Fibroblast of villous mesenchyme (primary cell): ENCODE data around the gene ZP1. TPM values are rescaled to one million over a fixed set of nuclear protein-coding genes. Genes with fewer than 3 reads are reported as not detected.

Source experiments
- DNase-seq: peaks from one replicate; pipeline ENCODE4 v3.0.0-alpha.2; 2010; ENCODE audit warnings: low read depth
- H3K4me3 ChIP-seq: 2 replicates; pipeline ENCODE4 v1.5.1; 2011; ENCODE audit warnings: low read depth, mild to moderate bottlenecking, low read length
- total RNA-seq: library from RNA; depleted of rRNA; stranded (reverse); fragments of >200 nt; gene quantifications from 2 replicates; pipeline ENCODE4 v1.2.3, GENCODE V29; 2012
- TF ChIP-seq, protein P1 (sequence below): IDR thresholded peaks from 2 replicates; pipeline ENCODE4 v1.5.1; 2012; ENCODE audit warnings: low read depth, mild to moderate bottlenecking, low read length; ENCODE audit not compliant: insufficient read depth

The ZP1 gene
- total RNA-seq, 1 donor = not detected

DNA sequence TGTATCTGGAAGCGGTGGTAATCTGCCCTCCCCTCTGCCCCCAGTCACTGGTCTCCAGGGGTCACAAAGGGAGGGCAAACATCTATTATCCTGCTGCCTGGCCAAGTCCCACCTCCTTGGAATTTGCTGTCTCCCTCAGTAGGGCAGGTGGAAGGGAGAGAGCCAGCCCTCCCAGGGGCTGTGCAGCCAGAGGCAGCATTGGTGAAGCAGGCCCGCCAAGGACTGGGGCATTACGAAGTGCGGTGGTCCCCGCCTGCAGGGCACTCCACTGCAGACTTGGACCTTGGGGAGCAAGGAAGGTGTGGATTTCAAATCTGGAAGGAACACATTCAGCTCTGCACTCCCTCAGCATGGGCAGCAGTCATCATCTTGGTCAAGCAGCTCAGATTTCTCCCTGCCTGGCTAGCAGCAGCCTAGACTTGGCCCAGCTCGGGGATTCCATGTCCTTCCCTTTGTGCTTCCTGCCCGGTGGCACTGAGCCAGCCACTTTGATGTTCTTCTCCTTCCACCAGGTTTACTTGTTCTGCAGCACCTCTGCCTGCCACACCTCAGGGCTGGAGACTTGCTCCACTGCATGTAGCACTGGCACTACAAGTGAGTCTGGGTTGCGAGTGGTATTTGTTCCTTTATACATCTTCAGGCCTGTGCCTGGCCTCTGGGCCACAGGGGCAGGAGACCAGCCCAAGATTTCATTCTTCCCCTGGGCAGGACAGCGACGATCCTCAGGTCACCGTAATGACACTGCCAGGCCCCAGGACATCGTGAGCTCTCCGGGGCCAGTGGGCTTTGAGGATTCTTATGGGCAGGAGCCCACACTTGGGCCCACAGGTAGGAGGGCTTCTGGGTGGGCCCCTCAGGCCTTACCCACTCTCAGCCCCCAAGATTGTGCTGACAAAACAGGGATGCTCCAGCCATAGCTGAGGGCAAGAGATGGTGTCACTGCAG is 7.4 kb downstream of the ZP1 start:
- TF ChIP-seq, protein P1, sequence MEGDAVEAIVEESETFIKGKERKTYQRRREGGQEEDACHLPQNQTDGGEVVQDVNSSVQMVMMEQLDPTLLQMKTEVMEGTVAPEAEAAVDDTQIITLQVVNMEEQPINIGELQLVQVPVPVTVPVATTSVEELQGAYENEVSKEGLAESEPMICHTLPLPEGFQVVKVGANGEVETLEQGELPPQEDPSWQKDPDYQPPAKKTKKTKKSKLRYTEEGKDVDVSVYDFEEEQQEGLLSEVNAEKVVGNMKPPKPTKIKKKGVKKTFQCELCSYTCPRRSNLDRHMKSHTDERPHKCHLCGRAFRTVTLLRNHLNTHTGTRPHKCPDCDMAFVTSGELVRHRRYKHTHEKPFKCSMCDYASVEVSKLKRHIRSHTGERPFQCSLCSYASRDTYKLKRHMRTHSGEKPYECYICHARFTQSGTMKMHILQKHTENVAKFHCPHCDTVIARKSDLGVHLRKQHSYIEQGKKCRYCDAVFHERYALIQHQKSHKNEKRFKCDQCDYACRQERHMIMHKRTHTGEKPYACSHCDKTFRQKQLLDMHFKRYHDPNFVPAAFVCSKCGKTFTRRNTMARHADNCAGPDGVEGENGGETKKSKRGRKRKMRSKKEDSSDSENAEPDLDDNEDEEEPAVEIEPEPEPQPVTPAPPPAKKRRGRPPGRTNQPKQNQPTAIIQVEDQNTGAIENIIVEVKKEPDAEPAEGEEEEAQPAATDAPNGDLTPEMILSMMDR = no peak
- no peak for DNase-seq
- H3K4me3 ChIP-seq = no peak overlapping the region

DNA sequence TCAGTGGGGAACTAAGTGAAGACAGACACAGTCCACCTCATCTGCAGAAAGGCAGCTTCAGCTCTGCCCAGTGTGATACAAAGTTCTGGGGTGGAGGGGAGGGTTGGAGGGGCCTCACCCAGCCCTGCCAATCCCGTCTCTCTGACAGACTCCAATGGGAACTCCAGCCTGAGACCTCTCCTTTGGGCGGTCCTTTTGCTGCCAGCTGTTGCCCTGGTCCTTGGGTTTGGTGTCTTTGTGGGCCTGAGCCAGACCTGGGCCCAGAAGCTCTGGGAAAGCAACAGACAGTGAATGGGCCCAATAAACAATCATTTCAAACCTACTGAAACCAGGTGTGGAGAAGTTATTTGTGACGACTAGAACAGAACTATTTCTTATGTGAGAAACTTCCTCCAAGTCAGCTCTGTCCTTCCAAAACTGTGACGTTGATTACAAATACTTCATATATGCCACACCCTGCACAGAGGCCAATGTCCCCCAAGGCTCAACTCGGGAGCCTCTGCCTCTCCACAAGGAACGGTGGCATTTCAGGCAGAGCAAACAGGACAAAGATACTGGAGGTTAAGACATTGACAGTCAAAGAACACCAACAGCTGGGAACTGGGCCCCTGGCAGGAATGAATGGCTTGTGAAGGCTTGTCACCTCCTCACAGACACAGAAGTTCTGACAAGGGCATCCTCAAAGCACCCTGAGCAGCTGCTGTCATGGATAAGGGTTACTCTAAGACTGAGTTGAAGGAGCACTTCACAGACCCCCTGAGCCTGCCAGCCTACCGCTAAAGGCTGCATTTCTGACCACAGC is 8.2 kb downstream of the ZP1 start:
- no peak for DNase-seq
- TF ChIP-seq, protein P1 = no peak
- no peak overlapping the region for H3K4me3 ChIP-seq

DNA sequence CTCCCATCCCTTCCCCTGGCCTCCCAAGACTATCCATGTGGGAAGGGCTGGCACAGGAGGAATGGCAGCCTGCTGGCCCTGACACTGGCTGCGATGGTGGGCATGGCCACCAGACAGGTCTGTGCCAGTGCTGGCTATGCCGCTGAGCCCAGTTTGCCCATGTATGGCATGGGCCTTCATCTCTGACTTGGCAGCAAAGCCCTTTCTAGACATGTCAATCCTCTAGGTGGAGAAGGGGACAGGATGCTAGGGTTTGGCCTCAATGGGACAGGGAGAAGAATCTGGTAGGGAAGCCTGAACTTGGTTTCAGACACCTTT is 8.8 kb downstream of the ZP1 start:
- DNase-seq = no peak
- H3K4me3 ChIP-seq = no peak overlapping the region
- TF ChIP-seq, protein P1 = no peak

DNA sequence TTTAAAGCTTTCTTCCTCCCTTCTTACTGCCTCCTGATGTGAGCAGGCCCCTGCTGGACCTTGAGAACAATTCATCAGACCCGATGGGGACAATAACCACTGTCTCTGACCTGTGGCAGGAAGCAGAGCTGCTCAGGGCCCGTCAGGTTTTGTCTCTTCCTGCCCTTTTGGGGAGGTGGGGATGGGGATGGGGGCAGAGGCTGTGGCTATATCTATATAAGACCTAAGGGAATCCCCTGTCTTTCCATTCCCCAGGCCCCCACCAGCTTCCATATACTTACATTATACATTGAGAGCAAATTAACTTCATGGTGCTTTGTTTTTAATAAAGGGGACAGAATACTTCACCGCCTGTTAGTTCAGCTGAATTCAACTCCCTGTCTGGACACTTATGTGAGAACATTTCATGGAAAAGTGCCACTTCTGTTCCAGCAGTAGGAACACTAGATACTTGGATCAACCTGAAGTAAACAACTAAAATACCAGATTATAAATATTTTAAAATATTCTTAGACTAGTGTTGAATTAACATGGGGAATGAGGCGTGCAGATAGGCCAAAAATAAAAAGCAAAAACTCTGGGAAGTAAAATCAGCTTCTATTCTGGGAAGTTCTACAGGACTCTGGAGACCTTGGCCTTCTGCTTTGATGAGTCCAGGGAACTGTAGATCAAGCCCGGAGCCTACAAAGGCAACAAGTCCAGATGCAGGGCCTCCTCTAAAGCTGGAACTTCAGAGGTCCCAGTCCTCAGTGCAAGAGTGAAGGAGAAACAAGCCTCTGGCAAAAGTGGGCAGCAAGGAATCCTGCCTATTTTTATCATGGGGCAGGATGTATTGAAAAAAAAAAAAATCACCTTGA is 11.1 kb downstream of the ZP1 start:
- no peak overlapping the region for H3K4me3 ChIP-seq
- no peak for DNase-seq
- TF ChIP-seq, protein P1 = no peak

DNA sequence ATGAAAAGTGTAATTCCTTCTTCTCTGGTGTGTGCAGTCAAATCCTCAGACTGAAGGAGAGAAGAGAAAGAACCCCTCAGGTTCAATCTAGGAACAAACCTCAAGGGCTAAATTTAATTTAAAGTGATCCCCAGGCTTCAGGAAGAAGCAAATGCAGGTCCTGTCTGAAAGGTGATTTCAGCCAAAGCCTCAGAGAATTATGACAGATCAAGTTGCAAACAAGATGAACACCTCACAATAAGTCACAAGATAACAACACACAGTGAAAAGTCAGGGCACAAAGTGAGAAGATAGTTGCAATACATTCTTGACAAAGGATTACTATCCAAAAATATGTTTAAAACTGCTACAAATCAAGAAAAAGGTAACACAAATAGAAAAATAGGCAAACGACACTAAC is 11.8 kb downstream of the ZP1 start:
- TF ChIP-seq, protein P1 = no peak
- no peak for DNase-seq
- H3K4me3 ChIP-seq = no peak overlapping the region

DNA sequence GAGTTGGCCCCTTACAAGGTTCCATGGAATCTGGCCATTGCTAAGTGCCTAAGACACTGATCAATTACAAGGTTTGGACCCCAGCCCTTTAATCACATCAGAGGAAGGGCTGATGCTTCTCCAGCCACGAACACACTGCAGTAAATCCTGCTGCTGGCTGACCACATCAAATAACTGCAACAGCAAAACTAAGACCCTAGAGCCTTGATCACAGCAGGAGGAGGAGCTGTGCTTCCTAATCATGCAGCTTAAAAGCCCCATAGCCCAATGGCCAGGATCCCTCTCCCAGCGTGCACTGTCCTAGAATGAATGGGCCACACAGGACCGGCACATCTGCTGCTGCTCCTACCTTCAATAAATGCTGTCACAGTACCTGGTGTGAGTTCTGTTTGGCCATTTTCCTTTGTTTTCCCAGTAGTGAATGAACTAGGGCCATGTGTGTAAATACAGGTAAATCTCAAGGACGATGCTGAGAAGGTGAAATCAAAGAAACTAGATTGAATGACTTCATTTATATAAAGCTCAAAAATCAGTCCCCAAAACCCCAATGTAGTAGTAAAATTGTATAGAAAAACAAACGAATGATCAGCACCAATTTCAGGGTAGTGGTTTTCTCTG is 12.7 kb downstream of the ZP1 start:
- TF ChIP-seq, protein P1 = no peak
- no peak overlapping the region for H3K4me3 ChIP-seq
- no peak for DNase-seq
